Measurements from ENCODE around the gene DISP3.

Gene DISP3

GRCh38 chr1:11443961-11444658, 34.8 kb upstream of the DISP3 start:
- Histone ChIP-seq H3K36me3 (ENCODE audit: control insufficient read depth, insufficient read depth, low read length) (no peaks in the 10 kb centered on the region), H3K4me1 (ENCODE audit: control insufficient read depth, insufficient read depth, low read length) (no peaks in the 10 kb centered on the region), H3K27ac (ENCODE audit: low read depth, low read length) (no peak overlapping the region), H3K27me3 (ENCODE audit: control insufficient read depth, insufficient read depth, low read length) (peaks cover 14% of the 10 kb centered on the region; the same call in 1 of the 2 replicates), H3K4me3 (ENCODE audit: low read depth, low read length) (no peak overlapping the region), H3K9ac (ENCODE audit: low read length) (no peak overlapping the region), H3K9me3 (ENCODE audit: control insufficient read depth, insufficient read depth, low read depth, low read length) (no peaks in the 10 kb centered on the region)

DNA sequence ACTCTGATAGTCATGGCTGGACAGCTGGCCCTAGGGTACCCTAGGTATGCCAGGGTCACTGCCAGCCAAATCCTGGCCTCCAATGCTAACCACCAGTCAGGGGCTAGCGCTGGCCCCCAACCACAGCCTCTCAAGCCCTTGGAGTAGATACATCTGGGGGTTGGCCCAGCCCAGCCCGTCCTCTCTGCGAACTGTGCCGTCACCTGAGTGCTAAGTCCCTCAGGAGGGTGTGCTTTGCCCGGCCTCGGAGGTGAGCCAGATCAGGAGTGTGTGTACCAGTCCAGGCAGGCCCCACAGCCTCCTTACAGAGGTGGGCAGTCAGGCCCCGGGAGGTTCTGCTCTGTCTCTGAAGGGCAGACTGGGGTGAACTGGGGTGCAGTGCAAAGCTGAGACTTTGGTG, 34.0 kb upstream of the DISP3 start:
- Histone ChIP-seq H3K4me1 (ENCODE audit: control insufficient read depth, insufficient read depth, low read length) (no peaks in the 10 kb centered on the region), H3K36me3 (ENCODE audit: control insufficient read depth, insufficient read depth, low read length) (no peaks in the 10 kb centered on the region), H3K27me3 (ENCODE audit: control insufficient read depth, insufficient read depth, low read length) (peaks cover 9% of the 10 kb centered on the region; the same call in 1 of the 2 replicates), H3K27ac (ENCODE audit: low read depth, low read length) (no peak overlapping the region), H3K4me3 (ENCODE audit: low read depth, low read length) (no peak overlapping the region), H3K9me3 (ENCODE audit: control insufficient read depth, insufficient read depth, low read depth, low read length) (no peaks in the 10 kb centered on the region), H3K9ac (ENCODE audit: low read length) (no peak overlapping the region)

- H3K9me3 ChIP-seq (ENCODE audit: control insufficient read depth, insufficient read depth, low read depth, low read length): no peaks in the 10 kb centered on the region
- peaks cover 9% of the 10 kb centered on the region; the same call in 1 of the 2 replicates for H3K27me3 ChIP-seq (ENCODE audit: control insufficient read depth, insufficient read depth, low read length)
- H3K9ac ChIP-seq (ENCODE audit: low read length): no peak overlapping the region
- H3K36me3 ChIP-seq (ENCODE audit: control insufficient read depth, insufficient read depth, low read length): no peaks in the 10 kb centered on the region
- H3K4me3 ChIP-seq (ENCODE audit: low read depth, low read length): no peak overlapping the region
- H3K4me1 ChIP-seq (ENCODE audit: control insufficient read depth, insufficient read depth, low read length): no peaks in the 10 kb centered on the region
- H3K27ac ChIP-seq (ENCODE audit: low read depth, low read length): no peak overlapping the region
Observed at GRCh38 chr1:11447903-11448302, 31.1 kb upstream of the DISP3 start.

GRCh38 chr1:11448373-11449099, 30.4 kb upstream of the DISP3 start:
- H3K36me3 ChIP-seq (ENCODE audit: control insufficient read depth, insufficient read depth, low read length): no peaks in the 10 kb centered on the region
- no peak overlapping the region for H3K4me3 ChIP-seq (ENCODE audit: low read depth, low read length)
- no peak overlapping the region for H3K27ac ChIP-seq (ENCODE audit: low read depth, low read length)
- H3K9me3 ChIP-seq (ENCODE audit: control insufficient read depth, insufficient read depth, low read depth, low read length): no peaks in the 10 kb centered on the region
- H3K27me3 ChIP-seq (ENCODE audit: control insufficient read depth, insufficient read depth, low read length): peaks cover 9% of the 10 kb centered on the region; the same call in 1 of the 2 replicates
- no peak overlapping the region for H3K9ac ChIP-seq (ENCODE audit: low read length)
- no peaks in the 10 kb centered on the region for H3K4me1 ChIP-seq (ENCODE audit: control insufficient read depth, insufficient read depth, low read length)

DNA sequence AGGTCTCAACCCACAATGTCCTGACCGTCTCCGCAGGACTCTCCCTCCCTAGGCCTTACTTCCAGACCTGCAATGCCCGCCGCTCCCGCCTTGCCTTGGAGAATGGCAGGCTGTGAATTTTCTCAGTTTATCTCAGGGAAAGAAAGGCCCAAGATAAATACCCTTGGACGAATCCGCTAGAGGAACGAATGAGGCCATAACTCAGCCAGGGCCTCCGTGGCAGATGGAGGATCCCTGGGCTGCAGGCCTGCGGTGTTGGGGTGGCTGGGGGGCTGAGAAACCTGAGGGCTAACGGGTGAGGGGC, 29.9 kb upstream of the DISP3 start:
- Histone ChIP-seq H3K4me3 (ENCODE audit: low read depth, low read length) (no peak overlapping the region), H3K27me3 (ENCODE audit: control insufficient read depth, insufficient read depth, low read length) (peaks cover 9% of the 10 kb centered on the region; the same call in 1 of the 2 replicates), H3K36me3 (ENCODE audit: control insufficient read depth, insufficient read depth, low read length) (no peaks in the 10 kb centered on the region), H3K4me1 (ENCODE audit: control insufficient read depth, insufficient read depth, low read length) (no peaks in the 10 kb centered on the region), H3K9ac (ENCODE audit: low read length) (no peak overlapping the region), H3K27ac (ENCODE audit: low read depth, low read length) (no peak overlapping the region), H3K9me3 (ENCODE audit: control insufficient read depth, insufficient read depth, low read depth, low read length) (no peaks in the 10 kb centered on the region)

DNA sequence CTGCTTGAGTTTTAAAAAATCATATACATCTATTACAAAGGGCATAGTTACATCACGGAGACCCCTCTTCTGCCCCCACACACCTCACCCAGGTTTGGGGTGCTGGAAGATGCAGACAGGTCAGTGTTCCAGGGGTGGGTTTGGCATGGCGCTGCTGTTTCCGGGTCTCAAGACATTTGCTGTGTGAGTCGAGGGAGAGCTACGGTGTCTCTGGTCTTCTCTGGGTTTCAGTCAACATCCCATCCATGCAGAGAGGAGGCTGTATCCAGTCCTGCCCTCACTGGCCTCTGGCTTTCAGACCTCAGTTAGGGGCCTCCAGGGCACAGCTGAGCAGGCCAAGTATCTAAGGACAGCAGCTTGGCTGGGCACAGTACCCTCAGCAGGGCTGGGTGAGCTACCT, 28.6 kb upstream of the DISP3 start:
- no peaks in the 10 kb centered on the region for H3K4me1 ChIP-seq (ENCODE audit: control insufficient read depth, insufficient read depth, low read length)
- no peaks in the 10 kb centered on the region for H3K36me3 ChIP-seq (ENCODE audit: control insufficient read depth, insufficient read depth, low read length)
- no peaks in the 10 kb centered on the region for H3K9me3 ChIP-seq (ENCODE audit: control insufficient read depth, insufficient read depth, low read depth, low read length)
- H3K27me3 ChIP-seq (ENCODE audit: control insufficient read depth, insufficient read depth, low read length): peaks cover 11% of the 10 kb centered on the region; the same call in 1 of the 2 replicates
- no peak overlapping the region for H3K9ac ChIP-seq (ENCODE audit: low read length)
- H3K27ac ChIP-seq (ENCODE audit: low read depth, low read length): no peak overlapping the region
- H3K4me3 ChIP-seq (ENCODE audit: low read depth, low read length): no peak overlapping the region

GRCh38 chr1:11453742-11454491, 25.0 kb upstream of the DISP3 start:
- H3K9me3 ChIP-seq (ENCODE audit: control insufficient read depth, insufficient read depth, low read depth, low read length): no peaks in the 10 kb centered on the region
- H3K27me3 ChIP-seq (ENCODE audit: control insufficient read depth, insufficient read depth, low read length): peaks cover 11% of the 10 kb centered on the region; the same call in 1 of the 2 replicates
- no peak overlapping the region for H3K9ac ChIP-seq (ENCODE audit: low read length)
- H3K27ac ChIP-seq (ENCODE audit: low read depth, low read length): no peak overlapping the region
- H3K4me3 ChIP-seq (ENCODE audit: low read depth, low read length): no peak overlapping the region
- no peaks in the 10 kb centered on the region for H3K4me1 ChIP-seq (ENCODE audit: control insufficient read depth, insufficient read depth, low read length)
- H3K36me3 ChIP-seq (ENCODE audit: control insufficient read depth, insufficient read depth, low read length): no peaks in the 10 kb centered on the region

DNA sequence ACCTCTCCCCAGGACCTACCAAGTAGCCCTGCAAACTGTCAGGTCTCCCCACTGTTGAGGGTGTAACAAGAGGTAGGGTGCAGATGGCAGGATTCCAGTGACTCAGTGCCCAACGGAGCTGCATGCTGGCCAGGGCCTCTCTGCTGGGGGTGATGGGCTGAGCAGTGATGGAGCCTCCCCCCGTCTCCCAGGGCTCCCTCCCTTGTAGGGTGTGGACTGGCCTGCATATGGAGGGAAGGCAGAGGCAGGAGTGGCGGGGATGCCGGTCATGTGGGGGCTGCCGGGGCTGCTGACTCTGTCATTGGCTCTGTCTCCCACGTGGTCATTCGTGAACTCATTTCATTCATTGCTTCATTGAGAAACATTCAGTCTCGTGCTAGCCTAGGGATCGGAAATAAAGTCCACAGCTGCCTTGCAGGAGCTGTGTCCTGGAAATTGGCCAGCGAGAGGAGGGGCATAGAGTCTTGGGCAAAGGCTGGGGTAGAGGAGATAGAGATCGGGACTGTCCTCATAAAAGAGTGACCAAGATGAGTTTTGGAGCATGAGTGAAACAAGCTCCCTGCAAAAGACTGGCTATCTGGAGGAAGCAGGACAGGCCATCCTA, 22.9 kb upstream of the DISP3 start:
- no peaks in the 10 kb centered on the region for H3K36me3 ChIP-seq (ENCODE audit: control insufficient read depth, insufficient read depth, low read length)
- H3K27ac ChIP-seq (ENCODE audit: low read depth, low read length): no peak overlapping the region
- no peaks in the 10 kb centered on the region for H3K9me3 ChIP-seq (ENCODE audit: control insufficient read depth, insufficient read depth, low read depth, low read length)
- peaks cover 11% of the 10 kb centered on the region; the same call in 1 of the 2 replicates for H3K27me3 ChIP-seq (ENCODE audit: control insufficient read depth, insufficient read depth, low read length)
- no peak overlapping the region for H3K9ac ChIP-seq (ENCODE audit: low read length)
- no peak overlapping the region for H3K4me3 ChIP-seq (ENCODE audit: low read depth, low read length)
- H3K4me1 ChIP-seq (ENCODE audit: control insufficient read depth, insufficient read depth, low read length): no peaks in the 10 kb centered on the region

DNA sequence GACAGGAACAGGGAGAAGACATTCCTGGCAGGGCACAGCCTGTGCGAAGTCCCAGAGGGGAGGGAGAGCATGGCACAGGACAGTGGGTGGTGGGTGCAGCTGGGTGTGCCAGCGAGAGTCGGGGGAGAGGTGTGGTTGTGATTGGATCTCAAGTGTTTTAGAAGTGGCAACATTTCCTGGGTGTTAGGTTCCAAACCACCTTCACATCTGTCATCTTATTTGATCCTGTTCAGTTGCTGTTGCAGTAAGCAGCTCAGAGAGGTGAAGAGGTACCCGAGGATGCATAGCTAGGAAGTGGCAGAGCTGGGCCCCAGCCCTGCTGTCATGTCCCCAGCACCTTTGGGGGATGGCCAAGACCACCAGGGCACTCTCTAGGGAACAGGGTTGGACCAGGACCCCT, 22.0 kb upstream of the DISP3 start:
- Histone ChIP-seq H3K36me3 (ENCODE audit: control insufficient read depth, insufficient read depth, low read length) (no peaks in the 10 kb centered on the region), H3K27ac (ENCODE audit: low read depth, low read length) (no peak overlapping the region), H3K27me3 (ENCODE audit: control insufficient read depth, insufficient read depth, low read length) (peaks cover 11% of the 10 kb centered on the region; the same call in 1 of the 2 replicates), H3K9me3 (ENCODE audit: control insufficient read depth, insufficient read depth, low read depth, low read length) (no peaks in the 10 kb centered on the region), H3K9ac (ENCODE audit: low read length) (no peak overlapping the region), H3K4me3 (ENCODE audit: low read depth, low read length) (no peak overlapping the region), H3K4me1 (ENCODE audit: control insufficient read depth, insufficient read depth, low read length) (no peaks in the 10 kb centered on the region)

DNA sequence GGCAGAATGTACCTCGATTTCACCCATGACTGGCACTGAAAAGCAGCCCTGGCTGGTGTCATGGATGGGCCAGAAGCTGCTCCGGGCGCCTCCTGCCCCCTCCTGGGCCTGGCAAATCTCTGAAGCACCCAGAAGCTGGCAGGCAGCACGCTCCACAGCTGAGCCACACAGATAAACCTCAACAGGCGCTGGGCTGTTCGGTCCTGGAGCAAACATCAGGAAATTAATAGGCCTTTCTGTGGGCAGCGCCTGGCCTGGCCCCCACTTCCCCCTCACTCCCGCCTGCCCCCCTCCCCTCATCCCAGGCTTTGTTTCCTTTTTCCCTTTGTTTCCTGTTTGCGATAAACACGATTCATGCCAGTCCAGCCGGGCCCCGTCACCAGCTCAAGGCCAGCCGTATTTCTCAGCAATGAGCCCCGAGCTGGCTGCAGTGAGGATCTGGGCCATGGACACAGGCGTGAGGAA, 20.1 kb upstream of the DISP3 start:
- H3K4me3 ChIP-seq (ENCODE audit: low read depth, low read length): no peak overlapping the region
- H3K9ac ChIP-seq (ENCODE audit: low read length): no peak overlapping the region
- H3K9me3 ChIP-seq (ENCODE audit: control insufficient read depth, insufficient read depth, low read depth, low read length): no peaks in the 10 kb centered on the region
- no peaks in the 10 kb centered on the region for H3K4me1 ChIP-seq (ENCODE audit: control insufficient read depth, insufficient read depth, low read length)
- H3K27ac ChIP-seq (ENCODE audit: low read depth, low read length): no peak overlapping the region
- no peaks in the 10 kb centered on the region for H3K36me3 ChIP-seq (ENCODE audit: control insufficient read depth, insufficient read depth, low read length)
- peaks cover 16% of the 10 kb centered on the region; the same call in 1 of the 2 replicates for H3K27me3 ChIP-seq (ENCODE audit: control insufficient read depth, insufficient read depth, low read length)

All from HUES6 (cell line).